ENCODE data around the gene SYNDIG1. TPM values are rescaled to one million over a fixed set of nuclear protein-coding genes. Genes with fewer than 3 reads are reported as not detected.

SYNDIG1 gene
- polyA plus RNA-seq, 1 donor from 2014 or later, result 0.22 TPM

DNA sequence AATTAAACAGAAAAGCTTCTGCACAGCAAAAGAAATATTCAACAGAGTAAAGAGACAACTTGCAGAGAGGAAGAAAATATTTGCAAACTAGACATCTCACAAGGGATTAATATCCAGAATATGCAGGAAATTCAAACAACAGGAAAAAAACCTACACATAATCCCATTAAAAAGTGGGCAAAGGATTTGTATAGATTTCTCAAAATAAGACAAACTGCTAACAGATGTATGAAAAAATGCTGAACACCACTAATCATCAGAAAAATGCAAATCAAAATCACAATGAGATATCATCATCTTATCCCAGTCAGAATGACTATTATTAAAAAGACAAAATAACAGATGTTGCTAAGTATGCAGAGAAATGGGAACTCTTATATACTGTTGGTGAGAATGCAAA lies 129.6 kb downstream of the SYNDIG1 start:
- Histone ChIP-seq H3K9me2 (ENCODE audit: insufficient read depth, low read length) (no peaks in the 10 kb centered on the region), H3K27ac (ENCODE audit: low read length) (no peak overlapping the region), H3K9me3 (ENCODE audit: low read length) (peaks cover 6% of the 10 kb centered on the region), H3K36me3 (ENCODE audit: insufficient read depth, low read length) (no peaks in the 10 kb centered on the region), H3F3A (ENCODE audit: insufficient read depth, low read length, poor library complexity, severe bottlenecking) (no peaks in the 10 kb centered on the region), H3K4me2 (ENCODE audit: low read length) (no peak overlapping the region), H3K9ac (ENCODE audit: low read length) (no peak overlapping the region), H3K27me3 (ENCODE audit: insufficient read depth, low read depth, low read length) (no peaks in the 10 kb centered on the region), H3K4me3 (ENCODE audit: low read length) (no peak overlapping the region), H4K20me1 (ENCODE audit: insufficient read depth) (no peaks in the 10 kb centered on the region), H3K79me2 (replicated peaks; ENCODE audit: insufficient read depth, low read length) (no peaks in the 10 kb centered on the region), H2AFZ (ENCODE audit: low read depth, low read length) (no peak overlapping the region)
- no peak for TF ChIP-seq RAD21 (conservative IDR thresholded peaks at IDR 0.05)
- TF ChIP-seq REST (IDR thresholded peaks at IDR 0.05; ENCODE audit: borderline replicate concordance), result no peak
- TF ChIP-seq EP300 (conservative IDR thresholded peaks at IDR 0.05; ENCODE audit: poor library complexity, severe bottlenecking), result no peak
- no peak for TF ChIP-seq CTCF (IDR thresholded peaks at IDR 0.05; ENCODE audit: poor library complexity, severe bottlenecking)
- TF ChIP-seq EZH2 (IDR thresholded peaks at IDR 0.05; ENCODE audit: borderline replicate concordance, insufficient read depth, low read length, poor library complexity, severe bottlenecking), result no peak
- no peak for TF ChIP-seq SMC3 (conservative IDR thresholded peaks at IDR 0.05; ENCODE audit: poor library complexity)
- TF ChIP-seq TAF1 (IDR thresholded peaks at IDR 0.05; ENCODE audit: low read depth), result no peak
- no peak for TF ChIP-seq POLR2AphosphoS5 (IDR thresholded peaks at IDR 0.05)
- no peak for TF ChIP-seq MXI1 (conservative IDR thresholded peaks at IDR 0.05; ENCODE audit: poor library complexity, severe bottlenecking)

DNA sequence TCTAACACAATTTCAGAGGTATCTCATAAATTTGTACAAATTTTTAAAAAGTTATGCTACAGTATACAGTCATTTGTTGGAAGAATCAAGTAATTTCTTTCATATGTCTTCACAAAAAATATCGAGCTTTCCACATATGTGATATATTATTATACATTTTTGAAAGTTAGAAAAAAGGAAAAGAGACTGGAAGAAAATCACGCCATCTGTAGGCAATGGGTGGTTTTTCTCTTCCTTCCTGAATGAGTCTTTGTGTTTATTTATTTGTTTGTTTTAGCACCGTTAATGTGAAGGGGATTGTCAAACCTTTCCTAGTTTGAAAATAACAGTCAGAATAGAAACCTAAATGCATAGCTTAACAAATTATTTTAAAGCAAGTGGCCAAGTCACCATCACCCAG lies 130.6 kb downstream of the SYNDIG1 start:
- Histone ChIP-seq H3K9me2 (ENCODE audit: insufficient read depth, low read length) (no peaks in the 10 kb centered on the region), H3K9me3 (ENCODE audit: low read length) (peaks cover 3% of the 10 kb centered on the region), H2AFZ (ENCODE audit: low read depth, low read length) (no peak overlapping the region), H3K36me3 (ENCODE audit: insufficient read depth, low read length) (no peaks in the 10 kb centered on the region), H3K27me3 (ENCODE audit: insufficient read depth, low read depth, low read length) (no peaks in the 10 kb centered on the region), H3K4me2 (ENCODE audit: low read length) (no peak overlapping the region), H3K9ac (ENCODE audit: low read length) (no peak overlapping the region), H3K4me3 (ENCODE audit: low read length) (no peak overlapping the region), H3K27ac (ENCODE audit: low read length) (no peak overlapping the region), H3F3A (ENCODE audit: insufficient read depth, low read length, poor library complexity, severe bottlenecking) (no peaks in the 10 kb centered on the region), H3K79me2 (replicated peaks; ENCODE audit: insufficient read depth, low read length) (no peaks in the 10 kb centered on the region), H4K20me1 (ENCODE audit: insufficient read depth) (no peaks in the 10 kb centered on the region)
- TF ChIP-seq POLR2AphosphoS5 (IDR thresholded peaks at IDR 0.05) (no peak), REST (IDR thresholded peaks at IDR 0.05; ENCODE audit: borderline replicate concordance) (no peak), EZH2 (IDR thresholded peaks at IDR 0.05; ENCODE audit: borderline replicate concordance, insufficient read depth, low read length, poor library complexity, severe bottlenecking) (no peak), RAD21 (conservative IDR thresholded peaks at IDR 0.05) (no peak), MXI1 (conservative IDR thresholded peaks at IDR 0.05; ENCODE audit: poor library complexity, severe bottlenecking) (no peak), CTCF (IDR thresholded peaks at IDR 0.05; ENCODE audit: poor library complexity, severe bottlenecking) (no peak), SMC3 (conservative IDR thresholded peaks at IDR 0.05; ENCODE audit: poor library complexity) (no peak), EP300 (conservative IDR thresholded peaks at IDR 0.05; ENCODE audit: poor library complexity, severe bottlenecking) (no peak), TAF1 (IDR thresholded peaks at IDR 0.05; ENCODE audit: low read depth) (no peak)
